WTC11 (cell line): ENCODE measurements around the gene RAPSN.

Experiments used
- ATF1 ChIP-seq: sonication (generic); formaldehyde crosslinking; IDR thresholded peaks from 2 replicates; pipeline ENCODE4 v1.8.1; 2023; ENCODE audit warnings: mild to moderate bottlenecking, moderate library complexity, missing genetic modification reagents
- PRDM15 ChIP-seq: sonication (generic); formaldehyde crosslinking; IDR thresholded peaks from 2 replicates; pipeline ENCODE4 v1.8.0; 2022; ENCODE audit warnings: missing genetic modification reagents
- SP1 ChIP-seq: sonication (generic); formaldehyde crosslinking; conservative IDR thresholded peaks from 2 replicates; pipeline ENCODE4 v1.8.1; 2022; ENCODE audit warnings: missing genetic modification reagents

- TF ChIP-seq PRDM15 (CRISPR knock-in tag), result no peak
- no peak for TF ChIP-seq ATF1 (CRISPR knock-in tag)
- TF ChIP-seq SP1 (CRISPR knock-in tag), result no peak
Observed at GRCh38 chr11:47399860-47400767, 48.8 kb downstream of the RAPSN start.
